WTC11 (cell line): Measurements from ENCODE around the gene IGSF9.

Experiments
- NR2C2 ChIP-seq: sonication (generic); formaldehyde crosslinking; IDR thresholded peaks from 2 replicates; pipeline ENCODE4 v1.8.0; 2022; ENCODE audit warnings: mild to moderate bottlenecking, missing genetic modification reagents
- SP1 ChIP-seq: sonication (generic); formaldehyde crosslinking; conservative IDR thresholded peaks from 2 replicates; pipeline ENCODE4 v1.8.1; 2022; ENCODE audit warnings: missing genetic modification reagents
- TF ChIP-seq, protein P1 (sequence below): sonication (generic); formaldehyde crosslinking; IDR thresholded peaks from 2 replicates; pipeline ENCODE4 v1.8.1; 2023; ENCODE audit warnings: mild to moderate bottlenecking, missing genetic modification reagents, borderline replicate concordance
- TF ChIP-seq, protein P2 (sequence below): fragments of 200-600 bp; IDR thresholded peaks from 2 replicates; pipeline ENCODE4 v1.8.0; 2022; ENCODE audit warnings: antibody characterized with exemption

DNA sequence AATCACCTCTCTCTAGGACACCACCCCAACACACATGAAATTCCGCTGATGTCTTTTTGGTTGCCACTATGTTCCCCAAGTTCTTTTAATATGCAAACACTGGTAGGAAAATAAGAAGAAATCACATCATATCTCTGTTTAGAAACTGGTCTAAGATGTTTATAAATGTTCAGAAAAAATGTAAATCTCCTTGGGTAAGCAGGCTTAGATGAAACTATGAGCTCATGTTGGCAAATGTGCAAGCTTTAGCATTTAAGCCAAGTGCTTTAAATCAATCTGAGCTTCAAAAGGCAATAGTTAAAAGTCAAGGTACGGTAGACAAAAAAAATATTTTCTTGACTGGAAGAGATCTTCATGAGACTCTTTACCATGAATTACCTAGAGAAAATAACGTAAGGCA is 33.8 kb upstream of the IGSF9 start:
- TF ChIP-seq, protein P1, sequence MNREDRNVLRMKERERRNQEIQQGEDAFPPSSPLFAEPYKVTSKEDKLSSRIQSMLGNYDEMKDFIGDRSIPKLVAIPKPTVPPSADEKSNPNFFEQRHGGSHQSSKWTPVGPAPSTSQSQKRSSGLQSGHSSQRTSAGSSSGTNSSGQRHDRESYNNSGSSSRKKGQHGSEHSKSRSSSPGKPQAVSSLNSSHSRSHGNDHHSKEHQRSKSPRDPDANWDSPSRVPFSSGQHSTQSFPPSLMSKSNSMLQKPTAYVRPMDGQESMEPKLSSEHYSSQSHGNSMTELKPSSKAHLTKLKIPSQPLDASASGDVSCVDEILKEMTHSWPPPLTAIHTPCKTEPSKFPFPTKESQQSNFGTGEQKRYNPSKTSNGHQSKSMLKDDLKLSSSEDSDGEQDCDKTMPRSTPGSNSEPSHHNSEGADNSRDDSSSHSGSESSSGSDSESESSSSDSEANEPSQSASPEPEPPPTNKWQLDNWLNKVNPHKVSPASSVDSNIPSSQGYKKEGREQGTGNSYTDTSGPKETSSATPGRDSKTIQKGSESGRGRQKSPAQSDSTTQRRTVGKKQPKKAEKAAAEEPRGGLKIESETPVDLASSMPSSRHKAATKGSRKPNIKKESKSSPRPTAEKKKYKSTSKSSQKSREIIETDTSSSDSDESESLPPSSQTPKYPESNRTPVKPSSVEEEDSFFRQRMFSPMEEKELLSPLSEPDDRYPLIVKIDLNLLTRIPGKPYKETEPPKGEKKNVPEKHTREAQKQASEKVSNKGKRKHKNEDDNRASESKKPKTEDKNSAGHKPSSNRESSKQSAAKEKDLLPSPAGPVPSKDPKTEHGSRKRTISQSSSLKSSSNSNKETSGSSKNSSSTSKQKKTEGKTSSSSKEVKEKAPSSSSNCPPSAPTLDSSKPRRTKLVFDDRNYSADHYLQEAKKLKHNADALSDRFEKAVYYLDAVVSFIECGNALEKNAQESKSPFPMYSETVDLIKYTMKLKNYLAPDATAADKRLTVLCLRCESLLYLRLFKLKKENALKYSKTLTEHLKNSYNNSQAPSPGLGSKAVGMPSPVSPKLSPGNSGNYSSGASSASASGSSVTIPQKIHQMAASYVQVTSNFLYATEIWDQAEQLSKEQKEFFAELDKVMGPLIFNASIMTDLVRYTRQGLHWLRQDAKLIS (CRISPR knock-in tag) = no peak
- TF ChIP-seq SP1 (CRISPR knock-in tag) (no peak), NR2C2 (CRISPR knock-in tag) (no peak)
- TF ChIP-seq, protein P2, sequence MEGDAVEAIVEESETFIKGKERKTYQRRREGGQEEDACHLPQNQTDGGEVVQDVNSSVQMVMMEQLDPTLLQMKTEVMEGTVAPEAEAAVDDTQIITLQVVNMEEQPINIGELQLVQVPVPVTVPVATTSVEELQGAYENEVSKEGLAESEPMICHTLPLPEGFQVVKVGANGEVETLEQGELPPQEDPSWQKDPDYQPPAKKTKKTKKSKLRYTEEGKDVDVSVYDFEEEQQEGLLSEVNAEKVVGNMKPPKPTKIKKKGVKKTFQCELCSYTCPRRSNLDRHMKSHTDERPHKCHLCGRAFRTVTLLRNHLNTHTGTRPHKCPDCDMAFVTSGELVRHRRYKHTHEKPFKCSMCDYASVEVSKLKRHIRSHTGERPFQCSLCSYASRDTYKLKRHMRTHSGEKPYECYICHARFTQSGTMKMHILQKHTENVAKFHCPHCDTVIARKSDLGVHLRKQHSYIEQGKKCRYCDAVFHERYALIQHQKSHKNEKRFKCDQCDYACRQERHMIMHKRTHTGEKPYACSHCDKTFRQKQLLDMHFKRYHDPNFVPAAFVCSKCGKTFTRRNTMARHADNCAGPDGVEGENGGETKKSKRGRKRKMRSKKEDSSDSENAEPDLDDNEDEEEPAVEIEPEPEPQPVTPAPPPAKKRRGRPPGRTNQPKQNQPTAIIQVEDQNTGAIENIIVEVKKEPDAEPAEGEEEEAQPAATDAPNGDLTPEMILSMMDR = no peak
